CD14-positive monocyte (primary cell): Measurements from ENCODE around the gene PHF21B. TPM values are rescaled to one million over a fixed set of nuclear protein-coding genes. Genes with fewer than 3 reads are reported as not detected.

Experiments
- DNase-seq, 3 donors: peaks; one replicate each; pipeline ENCODE4 v3.0.0-alpha.2; 2011 to 2022
- H2AFZ ChIP-seq: 2 replicates; pipeline ENCODE4 v1.6.0; 2012; ENCODE audit warnings: mild to moderate bottlenecking, low read depth, low read length, inconsistent platforms; ENCODE audit not compliant: insufficient read depth, poor library complexity, severe bottlenecking
- H3K27ac ChIP-seq, 2 donors: 1 replicate in 1 of 2; 2 replicates in 1 of 2; pipeline ENCODE4 v1.5.1; 2012 to 2013; ENCODE audit warnings: low read length in 2 of 2, control low read depth in 1 of 2, inconsistent platforms in 1 of 2, low read depth in 1 of 2, mild to moderate bottlenecking in 1 of 2
- H3K27me3 ChIP-seq, 2 donors: one replicate each; pipeline versions ENCODE4 v1.6.0 to v1.6.1; 2011 to 2013; ENCODE audit warnings: low read length in 2 of 2; ENCODE audit not compliant: control insufficient read depth in 2 of 2, insufficient read depth in 2 of 2
- H3K36me3 ChIP-seq, 2 donors: replicated peaks in 1 of 2; 1 replicate in 1 of 2; 2 replicates in 1 of 2; pipeline versions ENCODE4 v1.5.1 to v1.6.1; 2012 to 2013; ENCODE audit warnings: low read length in 2 of 2, control low read depth in 1 of 2, inconsistent platforms in 1 of 2, mild to moderate bottlenecking in 1 of 2; ENCODE audit not compliant: insufficient read depth in 2 of 2, control insufficient read depth in 1 of 2
- H3K4me1 ChIP-seq, 2 donors: 1 replicate in 1 of 2; 2 replicates in 1 of 2; pipeline versions ENCODE4 v1.5.1 to v1.6.1; 2012 to 2013; ENCODE audit warnings: low read length in 2 of 2, control low read depth in 1 of 2, inconsistent platforms in 1 of 2, mild to moderate bottlenecking in 1 of 2, moderate library complexity in 1 of 2; ENCODE audit not compliant: insufficient read depth in 2 of 2, control insufficient read depth in 1 of 2
- H3K4me2 ChIP-seq: replicated peaks from 2 replicates; pipeline ENCODE3; 2012; ENCODE audit warnings: low read length, moderate library complexity, mild to moderate bottlenecking; ENCODE audit not compliant: poor library complexity, severe bottlenecking; ENCODE audit errors: extremely low read depth
- H3K4me3 ChIP-seq, 3 experiments: fragments of 200-600 bp in 1 of 3; sonication (generic) in 1 of 3; replicated peaks in 1 of 3; 1 replicate in 2 of 3; 2 replicates in 1 of 3; pipeline ENCODE4 v1.5.1; 2011 to 2013; ENCODE audit warnings: low read length in 3 of 3, mild to moderate bottlenecking in 3 of 3, control low read depth in 2 of 3, low read depth in 2 of 3, inconsistent platforms in 1 of 3, moderate library complexity in 1 of 3
- H3K79me2 ChIP-seq: 2 replicates; pipeline ENCODE4 v1.6.0; 2012; ENCODE audit warnings: mild to moderate bottlenecking, control low read depth, inconsistent platforms, low read length, moderate library complexity; ENCODE audit not compliant: insufficient read depth
- H3K9ac ChIP-seq: 2 replicates; pipeline ENCODE4 v1.6.0; 2017; ENCODE audit warnings: low read length, mild to moderate bottlenecking; ENCODE audit not compliant: insufficient read depth, poor library complexity, severe bottlenecking
- H3K9me3 ChIP-seq, 2 donors: replicated peaks in 1 of 2; 1 replicate in 1 of 2; 2 replicates in 1 of 2; pipeline versions ENCODE4 v1.5.1 to v1.6.1; 2012 to 2013; ENCODE audit warnings: low read length in 2 of 2, control low read depth in 1 of 2; ENCODE audit not compliant: control insufficient read depth in 1 of 2, insufficient read depth in 1 of 2
- H4K20me1 ChIP-seq: 2 replicates; pipeline ENCODE4 v1.6.0; 2012; ENCODE audit warnings: mild to moderate bottlenecking, low read length, control low read depth, moderate library complexity; ENCODE audit not compliant: insufficient read depth
- H3K27ac Mint-ChIP-seq, 7 donors: one replicate each; pipeline ENCODE4 v1.8.0; 2020; ENCODE audit warnings: mild to moderate bottlenecking in 7 of 7, mixed read lengths in 7 of 7, moderate library complexity in 6 of 7, inconsistent platforms in 2 of 7
- H3K27me3 Mint-ChIP-seq, 3 donors: one replicate each; pipeline ENCODE4 v1.8.0; 2021 to 2022; ENCODE audit warnings: low read depth in 3 of 3, mild to moderate bottlenecking in 3 of 3, mixed read lengths in 3 of 3, moderate library complexity in 3 of 3, inconsistent platforms in 1 of 3
- H3K36me3 Mint-ChIP-seq, 2 donors: one replicate each; pipeline ENCODE4 v1.8.0; 2020; ENCODE audit warnings: mixed read lengths in 2 of 2, inconsistent platforms in 1 of 2, mild to moderate bottlenecking in 1 of 2
- H3K4me1 Mint-ChIP-seq: one replicate; pipeline ENCODE4 v1.8.0; 2020; ENCODE audit warnings: mild to moderate bottlenecking, mixed read lengths
- H3K4me3 Mint-ChIP-seq, 2 donors: one replicate each; pipeline ENCODE4 v1.8.0; 2020; ENCODE audit warnings: mild to moderate bottlenecking in 2 of 2, mixed read lengths in 2 of 2, moderate library complexity in 1 of 2
- H3K9me3 Mint-ChIP-seq, 7 donors: one replicate each; pipeline ENCODE4 v1.8.0; 2020 to 2022; ENCODE audit warnings: mixed read lengths in 7 of 7, mild to moderate bottlenecking in 6 of 7, moderate library complexity in 6 of 7, inconsistent platforms in 2 of 7
- CTCF ChIP-seq: fragments of 200-600 bp; IDR thresholded peaks from one replicate; pipeline ENCODE4 v1.8.0; 2022; ENCODE audit warnings: antibody characterized with exemption, mild to moderate bottlenecking
- WGBS: methylation state at CpG from one replicate; pipeline ENCODE4 v1.1.5; 2013; ENCODE audit warnings: missing lambda C conversion rate; ENCODE audit not compliant: insufficient coverage; 5-methylcytosine and 5-hydroxymethylcytosine counted together
- intact Hi-C, 2 donors: fragments of 100-400 bp; cut with micrococcal nuclease; formaldehyde crosslinking; loops; one replicate each; pipeline versions ENCODE4 v1.15.0 to v1.15.1; 2023
- polyA plus RNA-seq, 3 donors: library from polyadenylated mRNA; depleted of rRNA in 1 of 3; unstranded in 2 of 3; stranded (reverse) in 1 of 3; fragments of 300-500 nt in 2 of 3; fragments of >200 nt in 1 of 3; fragmentation: Illumina TruSeq in 2 of 3; gene quantifications; 1 replicate in 2 of 3; 2 replicates in 1 of 3; pipeline ENCODE4 v1.2.3, GENCODE V29; 2012 to 2021

The PHF21B gene
- polyA plus RNA-seq, 3 donors: not detected

- Histone ChIP-seq H3K27me3 (no peaks in the 10 kb centered on the region), H2AFZ (no peak overlapping the region), H3K36me3 (no peaks in the 10 kb centered on the region), H3K4me2 (no peak overlapping the region), H3K4me3 (no peak overlapping the region), H3K9ac (no peak overlapping the region), H3K9me3 (no peaks in the 10 kb centered on the region), H4K20me1 (no peaks in the 10 kb centered on the region), H3K4me1 (no peaks in the 10 kb centered on the region), H3K27ac (no peak overlapping the region), H3K79me2 (no peaks in the 10 kb centered on the region)
- Mint-ChIP-seq H3K27me3 (peaks cover 0 to 10% (median 3%) of the 10 kb centered on the region in 3 donors), H3K4me3 (no peak overlapping the region), H3K36me3 (no peaks in the 10 kb centered on the region), H3K4me1 (no peaks in the 10 kb centered on the region), H3K27ac (peak overlapping the region in 1 of 7 donors; percentile 21), H3K9me3 (peaks cover 0 to 1% (median 0%) of the 10 kb centered on the region in 7 donors)
- no peak for DNase-seq
- TF ChIP-seq CTCF: no peak
- intact Hi-C loops: no loop called here
- WGBS: 92% methylated on average over 23 of the region's 23 CpGs
These were observed 66.7 kb downstream of the PHF21B start for GRCh38 chr22:44942979-44943700.

- Histone ChIP-seq H2AFZ (no peak overlapping the region), H3K4me2 (no peak overlapping the region), H3K9me3 (no peaks in the 10 kb centered on the region), H3K27me3 (no peaks in the 10 kb centered on the region), H3K36me3 (no peaks in the 10 kb centered on the region), H3K9ac (no peak overlapping the region), H3K4me1 (no peaks in the 10 kb centered on the region), H3K4me3 (no peak overlapping the region), H3K79me2 (no peaks in the 10 kb centered on the region), H3K27ac (no peak overlapping the region), H4K20me1 (no peaks in the 10 kb centered on the region)
- Mint-ChIP-seq H3K27ac (peak overlapping the region in 1 of 7 donors; percentile 10), H3K36me3 (no peaks in the 10 kb centered on the region), H3K4me3 (no peak overlapping the region), H3K9me3 (no peaks in the 10 kb centered on the region), H3K4me1 (no peaks in the 10 kb centered on the region), H3K27me3 (peaks cover 0 to 8% (median 3%) of the 10 kb centered on the region in 3 donors)
- intact Hi-C loops: no loop called here
- no peak for DNase-seq
- TF ChIP-seq CTCF: no peak
- 83% methylated on average over 7 of the region's 7 CpGs for whole genome bisulfite sequencing
These were observed 67.7 kb downstream of the PHF21B start for GRCh38 chr22:44942056-44942455.
